ENCODE results near the gene BHLHE23.

Gene BHLHE23

DNA sequence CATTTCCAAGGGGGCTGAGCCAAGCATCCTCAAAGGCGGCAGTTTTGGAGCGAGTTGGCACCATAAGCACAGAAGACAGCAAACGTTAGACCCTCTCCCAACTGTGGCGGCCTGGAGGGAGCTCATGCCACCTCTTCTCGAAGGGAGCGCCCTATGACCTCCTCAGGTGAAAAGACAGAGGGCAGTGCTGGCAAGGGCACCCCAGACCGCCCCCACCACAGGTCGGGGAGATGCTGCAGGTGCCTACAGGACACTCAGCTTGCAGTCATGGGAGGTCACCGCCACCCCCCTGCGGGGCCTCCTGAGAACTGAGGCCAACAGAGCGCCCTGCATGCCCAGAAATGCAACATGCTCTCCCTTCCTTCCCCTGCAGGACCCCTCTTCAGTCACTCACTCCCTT is 45.1 kb upstream of the BHLHE23 start:
- TF ChIP-seq, protein P1, sequence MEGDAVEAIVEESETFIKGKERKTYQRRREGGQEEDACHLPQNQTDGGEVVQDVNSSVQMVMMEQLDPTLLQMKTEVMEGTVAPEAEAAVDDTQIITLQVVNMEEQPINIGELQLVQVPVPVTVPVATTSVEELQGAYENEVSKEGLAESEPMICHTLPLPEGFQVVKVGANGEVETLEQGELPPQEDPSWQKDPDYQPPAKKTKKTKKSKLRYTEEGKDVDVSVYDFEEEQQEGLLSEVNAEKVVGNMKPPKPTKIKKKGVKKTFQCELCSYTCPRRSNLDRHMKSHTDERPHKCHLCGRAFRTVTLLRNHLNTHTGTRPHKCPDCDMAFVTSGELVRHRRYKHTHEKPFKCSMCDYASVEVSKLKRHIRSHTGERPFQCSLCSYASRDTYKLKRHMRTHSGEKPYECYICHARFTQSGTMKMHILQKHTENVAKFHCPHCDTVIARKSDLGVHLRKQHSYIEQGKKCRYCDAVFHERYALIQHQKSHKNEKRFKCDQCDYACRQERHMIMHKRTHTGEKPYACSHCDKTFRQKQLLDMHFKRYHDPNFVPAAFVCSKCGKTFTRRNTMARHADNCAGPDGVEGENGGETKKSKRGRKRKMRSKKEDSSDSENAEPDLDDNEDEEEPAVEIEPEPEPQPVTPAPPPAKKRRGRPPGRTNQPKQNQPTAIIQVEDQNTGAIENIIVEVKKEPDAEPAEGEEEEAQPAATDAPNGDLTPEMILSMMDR (IDR thresholded peaks at IDR 0.05; ENCODE audit: low read depth, low read length, missing control alignments) = no peak
- DNase-seq (ENCODE audit: low read depth) = no peak
- H3K4me3 ChIP-seq (ENCODE audit: low read depth, low read length) = no peak overlapping the region

DNA sequence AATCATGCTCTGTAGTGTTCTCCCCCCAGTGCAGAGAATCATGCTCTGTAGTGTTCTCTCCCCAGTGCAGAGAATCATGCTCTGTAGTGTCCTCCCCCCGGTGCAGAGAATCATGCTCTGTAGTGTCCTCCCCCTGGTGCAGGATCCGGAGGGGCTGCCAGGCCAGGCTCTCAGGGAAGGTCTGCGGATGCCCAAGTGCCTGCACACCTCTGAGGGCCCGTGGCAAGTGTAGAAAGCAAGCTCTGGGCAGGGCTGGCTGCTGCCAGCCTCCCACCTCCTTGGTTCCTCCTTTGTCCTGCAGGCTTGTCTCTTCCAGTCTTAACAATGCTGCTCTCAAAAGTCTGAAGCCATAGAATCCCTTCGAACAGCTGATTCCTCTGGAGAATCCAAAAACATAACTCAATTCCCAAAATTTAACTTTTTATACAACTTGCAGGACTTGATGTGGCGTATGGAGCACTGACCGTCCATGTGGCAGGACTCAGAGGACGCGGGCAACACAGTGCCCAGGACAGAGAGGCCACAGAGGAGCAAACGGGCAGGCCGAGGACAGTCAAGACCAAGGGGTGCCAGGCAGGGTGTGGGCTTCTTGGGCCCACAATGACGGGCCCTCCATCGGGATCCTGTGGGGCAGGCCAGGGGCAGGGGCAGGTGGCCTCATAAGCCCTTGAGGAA is 44.6 kb upstream of the BHLHE23 start:
- DNase-seq (ENCODE audit: low read depth) = no peak
- TF ChIP-seq, protein P1 (IDR thresholded peaks at IDR 0.05; ENCODE audit: low read depth, low read length, missing control alignments) = no peak
- H3K4me3 ChIP-seq (ENCODE audit: low read depth, low read length) = no peak overlapping the region

DNA sequence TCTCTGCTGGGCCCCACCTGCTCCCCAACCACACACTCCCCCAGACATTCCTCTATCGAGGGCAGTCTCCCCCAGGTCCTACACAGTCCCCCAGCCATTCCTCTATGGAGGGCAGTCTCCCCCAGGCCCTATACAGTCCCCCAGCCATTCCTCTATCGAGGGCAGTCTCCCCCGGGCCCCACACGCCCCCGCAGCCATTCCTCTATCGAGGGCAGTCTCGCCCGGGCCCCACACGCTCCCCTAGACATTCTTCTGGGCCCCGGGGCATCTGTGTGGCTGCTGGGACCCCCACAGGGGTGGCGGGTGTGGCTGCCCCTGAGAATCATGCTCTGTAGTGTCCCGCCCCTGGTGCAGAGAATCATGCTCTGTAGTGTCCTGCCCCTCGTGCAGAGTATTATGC is 43.6 kb upstream of the BHLHE23 start:
- TF ChIP-seq, protein P1 (IDR thresholded peaks at IDR 0.05; ENCODE audit: low read depth, low read length, missing control alignments) = no peak
- no peak overlapping the region for H3K4me3 ChIP-seq (ENCODE audit: low read depth, low read length)
- DNase-seq (ENCODE audit: low read depth) = no peak

DNA sequence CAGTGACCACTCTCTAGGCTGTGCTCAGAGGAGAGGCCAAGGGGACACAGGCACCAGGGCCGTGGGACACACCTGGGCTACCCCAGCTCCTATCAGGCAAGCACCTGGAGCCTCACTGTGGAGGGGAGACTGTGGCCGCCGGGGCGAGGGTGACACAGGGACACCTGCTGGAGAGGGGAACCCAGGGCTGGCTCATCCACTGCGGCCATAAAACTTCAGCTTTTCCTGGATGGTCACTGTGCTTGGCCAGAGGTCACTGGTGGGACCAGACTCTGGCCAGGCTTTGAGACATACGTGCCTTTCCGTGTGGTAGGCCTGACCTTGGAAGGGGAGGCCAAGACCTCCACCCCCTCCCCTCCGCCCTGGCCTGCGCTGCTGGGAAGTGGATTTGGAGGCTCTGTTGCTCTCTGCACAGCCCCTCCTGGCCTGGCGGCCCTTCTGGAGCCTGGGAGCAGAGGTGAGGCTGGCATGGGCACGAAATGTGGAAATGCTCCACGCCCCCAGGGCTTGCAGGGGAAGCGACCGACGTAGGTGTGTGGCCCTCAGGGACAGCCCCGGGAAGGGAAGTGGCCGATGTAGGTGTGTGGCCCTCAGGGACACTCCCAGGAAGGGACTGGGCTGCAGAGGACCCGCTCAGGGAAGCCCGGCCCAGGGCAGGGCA is 42.9 kb upstream of the BHLHE23 start:
- TF ChIP-seq, protein P1 (IDR thresholded peaks at IDR 0.05; ENCODE audit: low read depth, low read length, missing control alignments) = no peak
- no peak overlapping the region for H3K4me3 ChIP-seq (ENCODE audit: low read depth, low read length)
- DNase-seq (ENCODE audit: low read depth) = no peak

DNA sequence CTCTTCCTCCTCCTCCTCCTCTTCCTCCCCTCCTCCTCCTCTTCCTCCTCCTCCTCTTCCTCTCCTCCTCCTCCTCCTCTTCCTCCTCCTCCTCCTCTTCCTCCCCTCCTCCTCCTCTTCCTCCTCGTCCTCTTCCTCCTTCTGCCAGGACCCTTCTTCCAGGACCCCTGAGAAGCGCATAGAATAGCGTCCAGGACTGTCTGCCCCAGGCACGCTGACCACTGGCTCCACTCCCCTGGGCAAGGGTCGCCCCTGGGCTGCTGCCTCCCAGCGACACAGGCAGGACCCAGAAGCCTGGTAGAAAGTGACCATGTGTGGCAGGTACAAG is 42.4 kb upstream of the BHLHE23 start:
- no peak overlapping the region for H3K4me3 ChIP-seq (ENCODE audit: low read depth, low read length)
- no peak for DNase-seq (ENCODE audit: low read depth)
- TF ChIP-seq, protein P1 (IDR thresholded peaks at IDR 0.05; ENCODE audit: low read depth, low read length, missing control alignments) = no peak

DNA sequence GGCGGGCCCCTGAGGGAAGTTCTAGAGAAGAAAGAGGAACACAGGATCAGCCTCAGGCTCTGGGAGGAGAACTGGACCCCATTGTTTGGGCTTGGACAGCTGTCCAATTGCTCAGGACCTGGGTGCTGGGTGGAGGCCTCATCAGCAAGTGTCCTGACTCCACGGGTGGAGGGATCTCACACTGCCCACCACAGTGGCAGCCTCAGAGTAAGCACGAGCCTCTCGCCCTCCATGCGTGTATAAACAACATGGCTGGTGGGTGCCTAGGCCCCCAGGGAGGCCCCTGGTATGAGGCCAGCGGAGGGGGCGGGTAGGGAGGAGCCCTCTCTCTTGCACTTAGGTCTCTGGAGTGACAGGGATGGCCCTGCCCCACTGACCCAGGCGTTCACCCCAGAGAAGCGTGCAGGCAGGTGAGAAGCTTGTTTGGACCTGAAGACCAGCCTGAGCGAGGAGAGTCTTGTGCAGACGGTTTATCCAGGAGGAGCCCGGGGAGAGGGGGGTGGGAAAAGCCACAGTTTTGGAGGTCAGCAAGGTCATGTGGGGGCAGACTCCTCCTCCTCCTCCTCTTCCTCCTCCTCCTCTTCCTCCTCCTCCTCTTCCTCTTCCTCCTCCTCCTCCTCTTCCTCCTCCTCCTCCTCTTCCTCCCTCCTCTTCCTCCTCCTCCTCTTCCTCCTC is 41.9 kb upstream of the BHLHE23 start:
- no peak overlapping the region for H3K4me3 ChIP-seq (ENCODE audit: low read depth, low read length)
- TF ChIP-seq, protein P1 (IDR thresholded peaks at IDR 0.05; ENCODE audit: low read depth, low read length, missing control alignments) = no peak
- DNase-seq (ENCODE audit: low read depth) = no peak
